ENCODE data around the gene TRAF3IP3. TPM values are rescaled to one million over a fixed set of nuclear protein-coding genes. Genes with fewer than 3 reads are reported as not detected.

Gene TRAF3IP3
- total and polyA plus RNA-seq, 2 donors from 2014 or later, result 3.6 to 16.4 TPM

DNA sequence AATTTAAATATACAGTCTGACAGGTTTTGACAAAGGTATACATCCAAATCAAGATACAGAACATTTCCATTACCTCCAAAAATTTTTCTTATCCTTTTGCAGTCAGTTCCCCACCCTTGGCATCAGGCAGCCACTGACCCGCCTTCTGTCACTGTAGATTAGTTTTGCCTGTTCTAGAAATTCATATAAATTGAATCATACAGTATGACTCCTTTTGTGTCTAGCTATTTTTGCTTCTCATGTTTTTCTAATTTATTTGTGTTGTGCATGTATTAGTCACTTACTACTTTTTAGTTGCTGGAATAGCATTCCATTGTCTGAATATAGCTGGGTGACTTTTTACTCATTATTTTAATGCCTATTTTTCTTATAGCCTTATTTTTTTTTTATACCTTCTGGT is 75.8 kb downstream of the TRAF3IP3 start:
- FAIRE-seq, result no peak
- H3K4me1 ChIP-seq (ENCODE audit: control insufficient read depth in 2 of 3, insufficient read depth in 2 of 3, low read depth in 1 of 3, low read length in 3 of 3), result peaks cover 0 to 3% (median 0%) of the 10 kb centered on the region in 3 donors
- intact Hi-C loops (cut with DNase I), result no loop called here
- H3K9ac ChIP-seq (ENCODE audit: low read length in 3 of 3), result no peak overlapping the region
- H3K27ac ChIP-seq (ENCODE audit: low read depth in 2 of 2, low read length in 2 of 2), result no peak overlapping the region
- H3K9me3 ChIP-seq (ENCODE audit: control insufficient read depth in 2 of 3, insufficient read depth in 1 of 3, low read length in 3 of 3), result no peaks in the 10 kb centered on the region
- peaks cover 6 to 35% (median 29%) of the 10 kb centered on the region in 3 donors for H3K36me3 ChIP-seq (ENCODE audit: control insufficient read depth in 2 of 3, insufficient read depth in 3 of 3, low read length in 3 of 3)
- H3K27me3 ChIP-seq (ENCODE audit: control insufficient read depth, insufficient read depth, low read length), result no peaks in the 10 kb centered on the region
- no peak for DNase-seq
- TF ChIP-seq CTCF (IDR thresholded peaks at IDR 0.05; ENCODE audit: borderline replicate concordance, extremely low read depth, insufficient read depth), result no peak
- H3K4me3 ChIP-seq (ENCODE audit: low read length in 3 of 3), result no peak overlapping the region

Other genes starting within 250 kb of the TRAF3IP3 start
- 1.4 TPM for gene CAMK1G, start 172.3 kb upstream of the TRAF3IP3 start, total RNA-seq
- gene CAMK1G, start 172.3 kb upstream of the TRAF3IP3 start, polyA plus RNA-seq (ENCODE audit: insufficient read depth, low read depth, low replicate concordance), result 5.5 TPM
- gene LAMB3, start 103.6 kb upstream of the TRAF3IP3 start, total RNA-seq, result 59.7 TPM
- gene LAMB3, start 103.6 kb upstream of the TRAF3IP3 start, polyA plus RNA-seq (ENCODE audit: insufficient read depth, low read depth, low replicate concordance), result 2.5 TPM
- 15.5 TPM for gene G0S2, start 80.6 kb upstream of the TRAF3IP3 start, total RNA-seq
- gene G0S2, start 80.6 kb upstream of the TRAF3IP3 start, polyA plus RNA-seq (ENCODE audit: insufficient read depth, low read depth, low replicate concordance), result 103 TPM
- gene HSD11B1, start 51.2 kb upstream of the TRAF3IP3 start, total RNA-seq, result 1.8 TPM
- gene HSD11B1, start 51.2 kb upstream of the TRAF3IP3 start, polyA plus RNA-seq (ENCODE audit: insufficient read depth, low read depth, low replicate concordance), result 5.5 TPM
- 2.5 TPM for gene C1orf74, start 28.5 kb downstream of the TRAF3IP3 start, total RNA-seq
- 2.5 TPM for gene C1orf74, start 28.5 kb downstream of the TRAF3IP3 start, polyA plus RNA-seq (ENCODE audit: insufficient read depth, low read depth, low replicate concordance)
- 37.1 TPM for gene IRF6, start 50.1 kb downstream of the TRAF3IP3 start, total RNA-seq
- gene IRF6, start 50.1 kb downstream of the TRAF3IP3 start, polyA plus RNA-seq (ENCODE audit: insufficient read depth, low read depth, low replicate concordance), result 24.0 TPM
- 8.9 TPM for gene UTP25, start 71.9 kb downstream of the TRAF3IP3 start, total RNA-seq
- gene UTP25, start 71.9 kb downstream of the TRAF3IP3 start, polyA plus RNA-seq (ENCODE audit: insufficient read depth, low read depth, low replicate concordance), result 2.0 TPM
- gene SYT14, start 182.2 kb downstream of the TRAF3IP3 start, total RNA-seq, result 1.3 TPM
- gene SYT14, start 182.2 kb downstream of the TRAF3IP3 start, polyA plus RNA-seq (ENCODE audit: insufficient read depth, low read depth, low replicate concordance), result 0.22 TPM